Measurements from ENCODE around the gene XXYLT1. TPM values are rescaled to one million over a fixed set of nuclear protein-coding genes. Genes with fewer than 3 reads are reported as not detected.

The XXYLT1 gene
- total RNA-seq, 1 donor from 2014 or later, result 8.9 TPM

GRCh38 chr3:195270079-195270816 is 711 bp downstream of the XXYLT1 start:
- peaks cover 22% of the 10 kb centered on the region for H3K4me1 ChIP-seq
- intact Hi-C loops (cut with DNase I), result no loop called here
- ATAC-seq (peak; percentile 4 to 10), DNase-seq (no peak)
- peak overlapping the region; percentile 88 for H3K27ac ChIP-seq
- no peaks in the 10 kb centered on the region for H3K9me3 ChIP-seq
- no peak for TF ChIP-seq CTCF (IDR thresholded peaks at IDR 0.05)
- no peaks in the 10 kb centered on the region for H3K27me3 ChIP-seq (ENCODE audit: low read depth)
- peak overlapping the region; percentile 75 for H3K4me3 ChIP-seq
- H3K36me3 ChIP-seq, result no peaks in the 10 kb centered on the region

- intact Hi-C loops (cut with DNase I), result loop anchor here (10.0 kb wide), 1 partner anchor 585 kb away; the partner anchor contains the start of gene FAM43A
- Histone ChIP-seq H3K36me3 (no peaks in the 10 kb centered on the region), H3K27ac (peak overlapping the region; percentile 88)
Observed at GRCh38 chr3:195269375-195270078, 1.4 kb downstream of the XXYLT1 start.

GRCh38 chr3:195268576-195269309 is 2.2 kb downstream of the XXYLT1 start:
- Histone ChIP-seq H3K4me3 (no peak overlapping the region), H3K36me3 (no peaks in the 10 kb centered on the region), H3K27me3 (ENCODE audit: low read depth) (no peaks in the 10 kb centered on the region), H3K27ac (no peak overlapping the region), H3K4me1 (peaks cover 25% of the 10 kb centered on the region), H3K9me3 (no peaks in the 10 kb centered on the region)
- ATAC-seq, result no peak
- DNase-seq, result no peak
- intact Hi-C loops (cut with DNase I), result loop anchor here (10.0 kb wide), 1 partner anchor 584 kb away; the partner anchor contains the start of gene FAM43A
- TF ChIP-seq CTCF (IDR thresholded peaks at IDR 0.05), result no peak

More at GRCh38 chr3:195269375-195270078, 1.4 kb downstream of the XXYLT1 start:
- H3K27me3 ChIP-seq (ENCODE audit: low read depth), result no peaks in the 10 kb centered on the region
- H3K4me1 ChIP-seq, result peaks cover 22% of the 10 kb centered on the region
- H3K9me3 ChIP-seq, result no peaks in the 10 kb centered on the region
- DNase-seq (no peak), ATAC-seq (no peak)
- peak overlapping the region; percentile 75 for H3K4me3 ChIP-seq
- TF ChIP-seq CTCF (IDR thresholded peaks at IDR 0.05), result no peak

GRCh38 chr3:195267096-195267495 is 3.9 kb downstream of the XXYLT1 start:
- intact Hi-C loops (cut with DNase I), result loop anchor here (10.0 kb wide), 1 partner anchor 582 kb away; the partner anchor contains the start of gene FAM43A

More at GRCh38 chr3:195267096-195267495, 3.9 kb downstream of the XXYLT1 start:
- DNase-seq, result no peak
- H3K27me3 ChIP-seq (ENCODE audit: low read depth), result no peaks in the 10 kb centered on the region
- no peak overlapping the region for H3K27ac ChIP-seq
- no peak for TF ChIP-seq CTCF (IDR thresholded peaks at IDR 0.05)
- no peak overlapping the region for H3K4me3 ChIP-seq
- no peaks in the 10 kb centered on the region for H3K9me3 ChIP-seq
- ATAC-seq, result no peak
- peaks cover 30% of the 10 kb centered on the region for H3K4me1 ChIP-seq
- H3K36me3 ChIP-seq, result no peaks in the 10 kb centered on the region
